Vagina (tissue), 2 donors: ENCODE data around the gene ZSCAN23. TPM values are rescaled to one million over a fixed set of nuclear protein-coding genes. Genes with fewer than 3 reads are reported as not detected.
"Not testable (repeated sequence)": the region's sequence is repeated elsewhere in the genome, so short reads cannot be mapped to it uniquely, and the experiment has no call there.

Experiments
- DNase-seq, 2 donors: peaks; one replicate each; pipeline ENCODE4 v3.0.0-alpha.2; 2017; ENCODE audit errors: extremely low spot score in 2 of 2
- H3K27ac ChIP-seq: fragments of 200-600 bp; sonication (generic); one replicate; pipeline ENCODE4 v1.5.1; 2019
- H3K27me3 ChIP-seq: fragments of 200-600 bp; sonication (generic); one replicate; pipeline ENCODE4 v1.5.1; 2019
- H3K36me3 ChIP-seq, 2 donors: fragments of 200-600 bp; sonication (generic); one replicate each; pipeline ENCODE4 v1.5.1; 2017 to 2019
- H3K4me1 ChIP-seq: fragments of 200-600 bp; sonication (generic); one replicate; pipeline ENCODE4 v1.5.1; 2019
- H3K4me3 ChIP-seq, 2 donors: fragments of 200-600 bp; sonication (generic); 1 replicate in 1 of 2; 2 replicates in 1 of 2; pipeline ENCODE4 v1.5.1; 2016 to 2019
- H3K9me3 ChIP-seq: fragments of 200-600 bp; sonication (generic); one replicate; pipeline ENCODE4 v1.5.1; 2019
- POLR2A ChIP-seq, 2 donors: fragments of 450-650 bp; IDR thresholded peaks; one replicate each; pipeline ENCODE4 v1.6.1; 2017; ENCODE audit warnings: antibody characterized with exemption in 2 of 2, mild to moderate bottlenecking in 2 of 2, moderate library complexity in 2 of 2
- POLR2AphosphoS5 ChIP-seq, 2 donors: sonication (generic); formaldehyde crosslinking; IDR thresholded peaks; one replicate each; pipeline ENCODE4 v1.9.0; 2017; ENCODE audit warnings: antibody characterized with exemption in 2 of 2, mild to moderate bottlenecking in 2 of 2, low read depth in 1 of 2; ENCODE audit not compliant: insufficient read depth in 1 of 2
- intact Hi-C: fragments of 100-400 bp; cut with DNase I; formaldehyde crosslinking; loops from one replicate; pipeline ENCODE4 v1.15.1; 2023
- total RNA-seq: library from RNA; depleted of rRNA; stranded (reverse); fragments of >200 nt; gene quantifications from one replicate; pipeline ENCODE4 v1.2.3, GENCODE V29; 2016
- TF ChIP-seq, protein P1 (sequence below), 3 experiments: fragments of 450-650 bp in 2 of 3; fragments of 200-600 bp in 1 of 3; sonication (generic) in 1 of 3; IDR thresholded peaks; one replicate each; pipeline ENCODE4 v1.5.1; 2017 to 2019; ENCODE audit warnings: antibody characterized with exemption in 3 of 3, mild to moderate bottlenecking in 2 of 3, moderate library complexity in 2 of 3

Gene ZSCAN23
- total RNA-seq, 1 donor from 2014 or later: 0.98 TPM

DNA sequence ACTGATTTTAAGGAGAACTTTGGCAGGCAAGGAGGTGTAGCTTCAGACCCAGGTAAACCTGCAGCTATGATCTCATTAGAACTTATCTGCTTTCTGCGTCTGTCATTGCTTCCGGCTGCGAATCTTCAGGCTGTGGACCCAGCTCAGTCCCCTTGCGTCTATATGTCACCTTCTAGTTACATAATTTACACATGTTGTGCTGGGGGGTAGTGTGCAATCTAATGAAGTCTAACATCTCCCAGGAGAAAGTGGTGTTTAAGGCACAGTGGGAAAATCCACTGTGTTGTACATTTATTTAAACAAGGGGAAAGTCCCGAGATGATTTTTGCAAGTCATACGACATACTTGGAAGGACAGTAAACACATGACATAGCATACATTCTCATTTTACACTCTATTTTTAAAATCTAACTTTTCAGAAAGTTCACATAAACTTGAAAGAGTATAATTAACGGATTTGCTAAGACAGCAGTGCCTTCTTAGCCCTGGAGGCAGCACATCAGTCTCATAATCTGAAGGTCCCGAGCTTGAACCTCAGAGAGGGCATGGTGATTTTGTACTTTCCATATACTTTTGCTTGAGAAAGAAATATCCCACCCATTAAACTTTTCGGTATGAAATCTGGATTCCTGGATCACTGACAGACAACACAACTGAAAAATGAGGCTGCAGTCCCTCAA is 37.1 kb upstream of the ZSCAN23 start:
- H3K27me3 ChIP-seq: no peaks in the 10 kb centered on the region
- H3K36me3 ChIP-seq: no peaks in the 10 kb centered on the region
- no peaks in the 10 kb centered on the region for H3K4me1 ChIP-seq
- TF ChIP-seq POLR2AphosphoS5 (IDR thresholded peaks at IDR 0.05; ENCODE audit: insufficient read depth in 1 of 2, low read depth in 1 of 2): no peak
- TF ChIP-seq, protein P1, sequence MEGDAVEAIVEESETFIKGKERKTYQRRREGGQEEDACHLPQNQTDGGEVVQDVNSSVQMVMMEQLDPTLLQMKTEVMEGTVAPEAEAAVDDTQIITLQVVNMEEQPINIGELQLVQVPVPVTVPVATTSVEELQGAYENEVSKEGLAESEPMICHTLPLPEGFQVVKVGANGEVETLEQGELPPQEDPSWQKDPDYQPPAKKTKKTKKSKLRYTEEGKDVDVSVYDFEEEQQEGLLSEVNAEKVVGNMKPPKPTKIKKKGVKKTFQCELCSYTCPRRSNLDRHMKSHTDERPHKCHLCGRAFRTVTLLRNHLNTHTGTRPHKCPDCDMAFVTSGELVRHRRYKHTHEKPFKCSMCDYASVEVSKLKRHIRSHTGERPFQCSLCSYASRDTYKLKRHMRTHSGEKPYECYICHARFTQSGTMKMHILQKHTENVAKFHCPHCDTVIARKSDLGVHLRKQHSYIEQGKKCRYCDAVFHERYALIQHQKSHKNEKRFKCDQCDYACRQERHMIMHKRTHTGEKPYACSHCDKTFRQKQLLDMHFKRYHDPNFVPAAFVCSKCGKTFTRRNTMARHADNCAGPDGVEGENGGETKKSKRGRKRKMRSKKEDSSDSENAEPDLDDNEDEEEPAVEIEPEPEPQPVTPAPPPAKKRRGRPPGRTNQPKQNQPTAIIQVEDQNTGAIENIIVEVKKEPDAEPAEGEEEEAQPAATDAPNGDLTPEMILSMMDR (IDR thresholded peaks at IDR 0.05): no peak
- TF ChIP-seq POLR2A (IDR thresholded peaks at IDR 0.05): no peak
- DNase-seq: no peak
- H3K27ac ChIP-seq: no peak overlapping the region
- intact Hi-C loops: no loop called here
- no peaks in the 10 kb centered on the region for H3K9me3 ChIP-seq
- no peak overlapping the region for H3K4me3 ChIP-seq

DNA sequence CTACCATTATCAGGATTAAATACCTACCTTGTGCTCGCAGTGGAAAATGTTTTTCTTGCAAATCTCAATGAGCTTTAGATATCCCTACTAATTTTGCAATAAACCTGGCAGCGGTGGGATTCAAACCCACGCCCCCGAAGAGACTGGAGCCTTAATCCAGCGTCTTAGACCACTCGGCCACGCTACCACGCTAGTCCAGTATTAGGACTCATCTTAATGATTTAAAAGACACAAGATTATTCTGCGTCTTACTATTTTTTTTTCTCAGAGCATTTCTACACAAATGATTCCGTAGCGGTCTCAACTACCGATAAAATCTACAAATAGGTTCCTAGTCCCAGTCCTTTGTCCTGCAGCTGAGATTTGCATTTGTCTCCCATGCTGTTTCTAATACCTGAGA is 35.2 kb upstream of the ZSCAN23 start:
- DNase-seq: no peak
- no peak overlapping the region for H3K27ac ChIP-seq

DNA sequence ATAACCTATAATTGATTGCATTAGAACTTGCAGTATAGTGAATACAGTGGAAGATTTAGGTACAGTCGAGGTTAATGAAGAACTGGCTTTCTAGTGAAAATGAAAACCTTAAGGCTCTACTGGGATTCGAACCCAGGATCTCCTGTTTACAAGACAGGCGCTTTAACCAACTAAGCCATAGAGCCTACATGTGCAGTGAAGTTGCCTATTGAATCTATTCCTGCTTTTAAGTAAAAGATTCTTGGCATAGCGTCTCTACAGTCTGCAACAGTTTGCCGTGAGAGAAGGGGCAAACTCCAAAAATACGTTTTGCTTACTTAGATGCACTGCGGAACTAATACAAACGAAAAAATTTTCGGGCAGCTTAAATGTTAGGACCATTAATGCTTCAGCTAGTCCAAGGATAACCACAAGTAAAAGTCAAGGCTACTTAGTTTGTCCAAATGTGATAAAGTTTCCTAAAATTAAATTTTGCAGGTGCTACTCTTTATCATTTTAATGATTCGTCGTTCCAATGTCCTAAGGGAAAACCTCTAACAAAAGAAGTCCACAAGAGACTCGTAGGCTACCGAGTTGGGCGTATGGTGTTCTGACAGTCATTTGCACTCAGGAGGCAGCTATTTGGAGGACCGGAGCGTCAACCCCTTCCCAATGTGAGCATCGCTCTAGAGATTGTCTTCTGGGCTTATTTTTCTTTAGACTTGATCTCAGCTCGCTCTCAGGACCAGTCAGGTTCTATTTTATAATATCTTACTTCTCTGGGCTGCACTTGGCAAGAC is 31.3 kb upstream of the ZSCAN23 start:
- DNase-seq: no peak
- H3K36me3 ChIP-seq: no peaks in the 10 kb centered on the region
- H3K27ac ChIP-seq: no peak overlapping the region
- intact Hi-C loops: no loop called here
- no peaks in the 10 kb centered on the region for H3K27me3 ChIP-seq
- no peaks in the 10 kb centered on the region for H3K9me3 ChIP-seq
- no peak for TF ChIP-seq POLR2A (IDR thresholded peaks at IDR 0.05)
- TF ChIP-seq POLR2AphosphoS5 (IDR thresholded peaks at IDR 0.05; ENCODE audit: insufficient read depth in 1 of 2, low read depth in 1 of 2): no peak
- TF ChIP-seq, protein P1 (IDR thresholded peaks at IDR 0.05): no peak
- peak overlapping the region in 1 of 2 donors; percentile 11 for H3K4me3 ChIP-seq
- no peaks in the 10 kb centered on the region for H3K4me1 ChIP-seq

More for the DNA sequence above, 35.2 kb upstream of the ZSCAN23 start:
- no peaks in the 10 kb centered on the region for H3K9me3 ChIP-seq
- intact Hi-C loops: no loop called here
- no peaks in the 10 kb centered on the region for H3K27me3 ChIP-seq
- H3K4me1 ChIP-seq: no peaks in the 10 kb centered on the region
- no peak overlapping the region for H3K4me3 ChIP-seq
- TF ChIP-seq POLR2A (IDR thresholded peaks at IDR 0.05) (no peak), POLR2AphosphoS5 (IDR thresholded peaks at IDR 0.05; ENCODE audit: insufficient read depth in 1 of 2, low read depth in 1 of 2) (no peak)
- TF ChIP-seq, protein P1 (IDR thresholded peaks at IDR 0.05): no peak
- H3K36me3 ChIP-seq: no peaks in the 10 kb centered on the region

DNA sequence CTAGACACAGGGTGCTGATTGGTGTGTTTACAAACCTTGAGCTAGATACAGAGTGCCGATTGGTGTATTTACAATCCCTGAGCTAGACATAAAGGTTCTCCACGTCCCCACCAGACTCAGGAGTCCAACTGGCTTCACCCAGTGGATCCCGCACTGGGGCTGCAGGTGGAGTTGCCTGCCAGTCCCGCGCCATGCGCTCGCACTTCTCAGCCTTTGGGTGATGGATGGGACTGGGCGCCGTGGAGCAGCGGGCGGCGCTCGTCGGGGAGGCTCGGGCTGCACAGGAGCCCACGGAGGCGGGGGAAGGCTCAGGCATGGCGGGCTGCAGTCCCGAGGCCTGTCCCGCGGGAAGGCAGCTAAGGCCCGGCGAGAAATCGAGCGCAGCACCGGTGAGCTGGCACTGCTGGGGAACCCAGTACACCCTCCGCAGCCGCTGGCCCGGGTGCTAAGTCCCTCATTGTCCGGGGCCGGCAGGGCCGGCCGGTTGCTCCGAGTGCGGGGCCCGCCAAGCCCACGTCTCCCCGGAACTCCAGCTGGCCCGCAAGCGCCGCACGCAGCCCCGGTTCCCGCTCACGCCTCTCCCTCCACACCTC is 26.0 kb upstream of the ZSCAN23 start:
- intact Hi-C loops, H3K27ac ChIP-seq, DNase-seq, H3K4me3 ChIP-seq, H3K36me3 ChIP-seq, H3K9me3 ChIP-seq, H3K27me3 ChIP-seq, H3K4me1 ChIP-seq: not testable (repeated sequence)

DNA sequence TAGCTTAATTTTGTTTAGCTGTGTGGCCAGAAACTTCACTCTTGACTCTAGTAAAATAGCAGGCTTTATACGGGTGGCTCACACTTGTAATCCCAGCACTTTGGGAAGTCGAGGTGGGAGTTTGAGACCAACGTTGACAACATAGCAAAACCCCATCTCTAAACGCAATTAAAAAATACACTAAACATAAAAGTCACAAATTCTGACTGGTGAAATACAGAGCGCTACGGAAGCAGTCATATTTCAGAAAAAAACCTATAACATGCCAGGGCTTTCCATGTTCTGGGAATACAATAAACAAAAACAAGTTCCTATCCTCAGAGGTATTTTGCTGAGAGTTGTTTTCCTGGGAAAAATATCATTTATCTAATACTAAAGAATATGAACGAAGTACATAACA is 24.8 kb upstream of the ZSCAN23 start:
- Histone ChIP-seq H3K9me3 (no peaks in the 10 kb centered on the region), H3K27ac (no peak overlapping the region), H3K27me3 (no peaks in the 10 kb centered on the region)

More for the DNA sequence above, 24.8 kb upstream of the ZSCAN23 start:
- no peak for DNase-seq
- TF ChIP-seq, protein P1 (IDR thresholded peaks at IDR 0.05): no peak
- TF ChIP-seq POLR2AphosphoS5 (IDR thresholded peaks at IDR 0.05; ENCODE audit: insufficient read depth in 1 of 2, low read depth in 1 of 2): no peak
- TF ChIP-seq POLR2A (IDR thresholded peaks at IDR 0.05): no peak
- Histone ChIP-seq H3K36me3 (no peaks in the 10 kb centered on the region), H3K4me3 (no peak overlapping the region), H3K4me1 (no peaks in the 10 kb centered on the region)
- intact Hi-C loops: no loop called here
